Suprapubic skin (tissue), 4 donors: ENCODE results near the gene CPSF4. TPM values are rescaled to one million over a fixed set of nuclear protein-coding genes. Genes with fewer than 3 reads are reported as not detected.

Experiments used
- DNase-seq, 2 donors: peaks; one replicate each; pipeline ENCODE4 v3.0.0-alpha.2; 2019; ENCODE audit warnings: low spot score in 2 of 2
- H3K27ac ChIP-seq: fragments of 200-600 bp; sonication (generic); one replicate; pipeline ENCODE4 v1.5.1; 2019
- H3K27me3 ChIP-seq: fragments of 200-600 bp; sonication (generic); one replicate; pipeline ENCODE4 v1.5.1; 2019
- H3K36me3 ChIP-seq: fragments of 200-600 bp; sonication (generic); one replicate; pipeline ENCODE4 v1.5.1; 2019
- H3K4me1 ChIP-seq: fragments of 200-600 bp; sonication (generic); one replicate; pipeline ENCODE4 v1.5.1; 2019
- H3K4me3 ChIP-seq: fragments of 200-600 bp; sonication (generic); one replicate; pipeline ENCODE4 v1.5.1; 2019; ENCODE audit warnings: mild to moderate bottlenecking
- H3K9me3 ChIP-seq: fragments of 200-600 bp; sonication (generic); one replicate; pipeline ENCODE4 v1.5.1; 2019
- EP300 ChIP-seq: sonication (generic); formaldehyde crosslinking; IDR thresholded peaks from one replicate; pipeline ENCODE4 v1.6.1; 2017; ENCODE audit warnings: antibody characterized with exemption
- POLR2A ChIP-seq, 2 donors: fragments of 450-650 bp; IDR thresholded peaks; one replicate each; pipeline ENCODE4 v1.6.1; 2017; ENCODE audit warnings: antibody characterized with exemption in 2 of 2, mild to moderate bottlenecking in 2 of 2, moderate library complexity in 2 of 2
- POLR2AphosphoS5 ChIP-seq, 3 donors: sonication (generic); formaldehyde crosslinking; IDR thresholded peaks; one replicate each; pipeline ENCODE4 v1.6.1; 2017; ENCODE audit warnings: antibody characterized with exemption in 3 of 3
- WGBS: methylation state at CpG from one replicate; pipeline ENCODE4 v1.1.5; 2018; 5-methylcytosine and 5-hydroxymethylcytosine counted together
- total RNA-seq, 4 donors: library from RNA; depleted of rRNA; stranded (reverse); fragments of >200 nt; gene quantifications; one replicate each; pipeline ENCODE4 v1.1.0, GENCODE V29; 2016
- TF ChIP-seq, protein P1 (sequence below), 2 donors: fragments of 200-600 bp in 1 of 2; fragments of 450-650 bp in 1 of 2; sonication (generic) in 1 of 2; IDR thresholded peaks; one replicate each; pipeline ENCODE4 v1.5.1; 2016 to 2019; ENCODE audit warnings: antibody characterized with exemption in 2 of 2, mild to moderate bottlenecking in 1 of 2, moderate library complexity in 1 of 2

CPSF4 gene
- total RNA-seq, 4 donors from 2014 or later, result 35.0 to 59.9 (median 41.7) TPM

DNA sequence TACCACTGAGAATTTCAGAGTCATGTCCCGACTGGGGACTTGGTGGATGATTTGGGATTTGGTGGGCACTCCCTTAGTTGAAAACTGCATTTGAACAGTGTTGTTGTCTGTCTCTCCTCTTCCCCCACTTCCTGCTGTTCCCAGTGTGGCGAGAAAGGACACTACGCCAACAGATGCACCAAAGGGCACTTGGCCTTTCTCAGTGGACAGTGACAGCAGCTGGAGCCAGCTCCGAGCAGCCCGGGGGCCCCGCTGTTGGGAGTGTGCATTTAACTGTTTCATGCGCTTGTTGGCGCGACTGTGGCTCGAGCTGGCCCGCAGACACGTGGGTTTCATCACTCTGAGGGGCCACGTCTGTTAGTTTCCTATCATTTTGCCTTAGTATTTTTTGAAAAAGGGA, 17.5 kb downstream of the CPSF4 start:
- TF ChIP-seq POLR2AphosphoS5 (IDR thresholded peaks at IDR 0.05), result no peak
- no peak for TF ChIP-seq EP300
- no peak overlapping the region for H3K27ac ChIP-seq
- 75% methylated on average over 4 of the region's 13 CpGs for WGBS
- no peak overlapping the region for H3K4me3 ChIP-seq
- H3K9me3 ChIP-seq, result no peaks in the 10 kb centered on the region
- no peak for DNase-seq
- H3K27me3 ChIP-seq, result no peaks in the 10 kb centered on the region
- H3K4me1 ChIP-seq, result peaks cover 24% of the 10 kb centered on the region
- H3K36me3 ChIP-seq, result peaks cover 83% of the 10 kb centered on the region

- TF ChIP-seq, protein P1, sequence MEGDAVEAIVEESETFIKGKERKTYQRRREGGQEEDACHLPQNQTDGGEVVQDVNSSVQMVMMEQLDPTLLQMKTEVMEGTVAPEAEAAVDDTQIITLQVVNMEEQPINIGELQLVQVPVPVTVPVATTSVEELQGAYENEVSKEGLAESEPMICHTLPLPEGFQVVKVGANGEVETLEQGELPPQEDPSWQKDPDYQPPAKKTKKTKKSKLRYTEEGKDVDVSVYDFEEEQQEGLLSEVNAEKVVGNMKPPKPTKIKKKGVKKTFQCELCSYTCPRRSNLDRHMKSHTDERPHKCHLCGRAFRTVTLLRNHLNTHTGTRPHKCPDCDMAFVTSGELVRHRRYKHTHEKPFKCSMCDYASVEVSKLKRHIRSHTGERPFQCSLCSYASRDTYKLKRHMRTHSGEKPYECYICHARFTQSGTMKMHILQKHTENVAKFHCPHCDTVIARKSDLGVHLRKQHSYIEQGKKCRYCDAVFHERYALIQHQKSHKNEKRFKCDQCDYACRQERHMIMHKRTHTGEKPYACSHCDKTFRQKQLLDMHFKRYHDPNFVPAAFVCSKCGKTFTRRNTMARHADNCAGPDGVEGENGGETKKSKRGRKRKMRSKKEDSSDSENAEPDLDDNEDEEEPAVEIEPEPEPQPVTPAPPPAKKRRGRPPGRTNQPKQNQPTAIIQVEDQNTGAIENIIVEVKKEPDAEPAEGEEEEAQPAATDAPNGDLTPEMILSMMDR (IDR thresholded peaks at IDR 0.05), result no peak
- no peak for TF ChIP-seq POLR2A (IDR thresholded peaks at IDR 0.05)
- no peak for TF ChIP-seq POLR2AphosphoS5 (IDR thresholded peaks at IDR 0.05)
- no peak for TF ChIP-seq EP300
- no peaks in the 10 kb centered on the region for H3K27me3 ChIP-seq
- no peak for DNase-seq
- H3K36me3 ChIP-seq, result peaks cover 74% of the 10 kb centered on the region
- no peaks in the 10 kb centered on the region for H3K9me3 ChIP-seq
- H3K4me3 ChIP-seq, result no peak overlapping the region
- H3K27ac ChIP-seq, result no peak overlapping the region
- peaks cover 30% of the 10 kb centered on the region for H3K4me1 ChIP-seq
- 81% methylated on average over 6 of the region's 6 CpGs for WGBS
Measured at GRCh38 chr7:99457050-99457649, 18.4 kb downstream of the CPSF4 start.

- Histone ChIP-seq H3K9me3 (no peaks in the 10 kb centered on the region), H3K4me1 (peaks cover 25% of the 10 kb centered on the region), H3K27me3 (no peaks in the 10 kb centered on the region), H3K27ac (no peak overlapping the region), H3K36me3 (peaks cover 73% of the 10 kb centered on the region), H3K4me3 (no peak overlapping the region)
- 84% methylated on average over 22 of the region's 26 CpGs for WGBS
- TF ChIP-seq EP300, result no peak
- no peak for TF ChIP-seq POLR2AphosphoS5 (IDR thresholded peaks at IDR 0.05)
- no peak for TF ChIP-seq POLR2A (IDR thresholded peaks at IDR 0.05)
- TF ChIP-seq, protein P1 (IDR thresholded peaks at IDR 0.05), result no peak
- no peak for DNase-seq
Measured at GRCh38 chr7:99457650-99458493, 19.1 kb downstream of the CPSF4 start.

GRCh38 chr7:99459087-99459486, 20.3 kb downstream of the CPSF4 start:
- Histone ChIP-seq H3K27me3 (no peaks in the 10 kb centered on the region), H3K27ac (no peak overlapping the region), H3K4me3 (no peak overlapping the region), H3K9me3 (no peaks in the 10 kb centered on the region), H3K36me3 (peaks cover 63% of the 10 kb centered on the region), H3K4me1 (peaks cover 26% of the 10 kb centered on the region)
- no peak for DNase-seq
- TF ChIP-seq, protein P1 (IDR thresholded peaks at IDR 0.05), result peak in 1 of 2 donors; percentile 25
- no peak for TF ChIP-seq POLR2AphosphoS5 (IDR thresholded peaks at IDR 0.05)
- 88% methylated on average over 8 of the region's 8 CpGs for WGBS

- H3K4me3 ChIP-seq, result no peak overlapping the region
- no peak for DNase-seq
- TF ChIP-seq EP300, result no peak
- TF ChIP-seq POLR2AphosphoS5 (IDR thresholded peaks at IDR 0.05), result no peak
- TF ChIP-seq, protein P1 (IDR thresholded peaks at IDR 0.05), result no peak
- TF ChIP-seq POLR2A (IDR thresholded peaks at IDR 0.05), result no peak
- 60% methylated on average over 11 of the region's 11 CpGs for WGBS
- no peaks in the 10 kb centered on the region for H3K9me3 ChIP-seq
- no peaks in the 10 kb centered on the region for H3K27me3 ChIP-seq
- H3K4me1 ChIP-seq, result peaks cover 41% of the 10 kb centered on the region
- H3K36me3 ChIP-seq, result peaks cover 47% of the 10 kb centered on the region
- H3K27ac ChIP-seq, result no peak overlapping the region
Measured at GRCh38 chr7:99460651-99461050, 21.9 kb downstream of the CPSF4 start.
